ENCODE results near the gene PERCC1. TPM values are rescaled to one million over a fixed set of nuclear protein-coding genes. Genes with fewer than 3 reads are reported as not detected.

Gene PERCC1
- total RNA-seq, 4 donors from 2014 or later, result not detected

DNA sequence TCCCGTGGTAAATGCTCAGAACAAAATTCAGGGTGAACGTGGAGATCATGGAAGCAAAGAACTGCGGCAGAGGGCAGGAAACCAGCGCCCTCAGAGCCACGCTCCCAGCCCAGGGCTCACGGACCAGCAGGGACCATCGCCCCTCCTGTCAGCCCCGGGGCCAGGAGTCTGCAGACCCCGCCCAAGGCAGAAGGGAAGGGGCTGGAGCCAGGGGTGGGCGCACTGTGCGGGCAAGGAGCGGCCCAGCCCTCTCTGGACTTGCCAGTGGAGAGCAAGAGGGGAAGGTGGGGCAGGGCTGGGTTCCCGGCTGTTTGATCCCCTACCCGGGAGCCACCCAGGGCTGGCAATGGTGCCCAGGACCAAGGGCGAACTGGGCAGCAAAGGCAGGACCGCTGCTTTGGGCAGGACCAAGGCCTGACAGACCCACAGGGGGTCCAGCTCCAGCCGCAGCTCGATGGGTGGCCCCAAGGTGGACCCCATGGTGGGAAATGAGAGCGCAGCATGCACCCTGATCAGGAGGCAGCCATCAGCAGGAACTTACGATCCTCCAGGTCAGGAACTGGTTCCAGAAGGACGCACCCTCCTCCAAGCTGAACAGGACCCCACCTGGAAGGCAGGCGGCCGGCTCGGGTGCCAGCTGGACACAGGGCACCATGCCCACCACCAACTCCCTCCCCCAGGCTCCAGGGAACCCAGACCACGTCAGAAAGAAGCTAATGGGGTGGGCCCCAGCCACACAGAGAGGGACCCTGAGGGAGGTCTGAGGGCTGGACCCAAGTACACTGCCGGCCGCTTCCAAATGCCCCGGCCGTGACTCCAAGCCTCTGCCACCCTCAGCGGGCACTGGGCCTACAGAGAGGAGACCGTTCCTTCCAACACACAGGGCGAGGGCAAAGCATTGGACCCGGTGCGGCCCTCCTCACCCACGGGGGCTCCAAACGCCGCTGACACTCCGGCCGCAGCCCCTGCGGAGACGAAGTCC lies 24.6 kb downstream of the PERCC1 start:
- Histone ChIP-seq H3K36me3 (peaks cover 23 to 95% (median 47%) of the 10 kb centered on the region in 3 donors), H3K9me3 (no peaks in the 10 kb centered on the region), H3K4me1 (no peaks in the 10 kb centered on the region), H3K27ac (no peak overlapping the region), H3K4me3 (no peak overlapping the region), H3K27me3 (no peaks in the 10 kb centered on the region)
- TF ChIP-seq, protein P1, sequence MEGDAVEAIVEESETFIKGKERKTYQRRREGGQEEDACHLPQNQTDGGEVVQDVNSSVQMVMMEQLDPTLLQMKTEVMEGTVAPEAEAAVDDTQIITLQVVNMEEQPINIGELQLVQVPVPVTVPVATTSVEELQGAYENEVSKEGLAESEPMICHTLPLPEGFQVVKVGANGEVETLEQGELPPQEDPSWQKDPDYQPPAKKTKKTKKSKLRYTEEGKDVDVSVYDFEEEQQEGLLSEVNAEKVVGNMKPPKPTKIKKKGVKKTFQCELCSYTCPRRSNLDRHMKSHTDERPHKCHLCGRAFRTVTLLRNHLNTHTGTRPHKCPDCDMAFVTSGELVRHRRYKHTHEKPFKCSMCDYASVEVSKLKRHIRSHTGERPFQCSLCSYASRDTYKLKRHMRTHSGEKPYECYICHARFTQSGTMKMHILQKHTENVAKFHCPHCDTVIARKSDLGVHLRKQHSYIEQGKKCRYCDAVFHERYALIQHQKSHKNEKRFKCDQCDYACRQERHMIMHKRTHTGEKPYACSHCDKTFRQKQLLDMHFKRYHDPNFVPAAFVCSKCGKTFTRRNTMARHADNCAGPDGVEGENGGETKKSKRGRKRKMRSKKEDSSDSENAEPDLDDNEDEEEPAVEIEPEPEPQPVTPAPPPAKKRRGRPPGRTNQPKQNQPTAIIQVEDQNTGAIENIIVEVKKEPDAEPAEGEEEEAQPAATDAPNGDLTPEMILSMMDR (IDR thresholded peaks at IDR 0.05), result no peak
- TF ChIP-seq POLR2A (IDR thresholded peaks at IDR 0.05), result no peak
- DNase-seq, result no peak
- 94% methylated on average over 7 to 24 of the region's 41 CpGs for WGBS, 2 donors
- intact Hi-C loops (cut with DNase I), result no loop called here

DNA sequence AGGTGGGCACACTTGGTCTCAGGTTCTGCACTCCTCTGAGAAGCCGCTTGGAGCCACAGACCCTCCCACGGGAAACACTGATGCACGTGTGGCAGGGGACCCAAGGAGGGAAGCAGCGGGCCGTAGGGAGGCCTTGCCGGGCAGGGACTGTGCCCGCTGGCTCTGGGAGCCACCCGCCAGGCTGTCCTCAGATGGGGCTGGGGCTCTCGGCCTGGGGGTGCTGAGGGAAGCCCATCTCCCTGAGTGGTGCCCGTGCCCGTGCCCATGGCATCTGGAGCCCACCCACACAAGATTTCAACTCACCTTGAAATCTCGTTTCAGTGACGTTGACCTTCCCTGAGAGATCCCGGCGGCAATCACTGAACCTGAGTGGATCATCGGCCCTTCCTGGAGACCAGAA lies 26.1 kb downstream of the PERCC1 start:
- 87 to 91% methylated on average over 6 of the region's 16 CpGs for WGBS, 2 donors
- peaks cover 34 to 95% (median 43%) of the 10 kb centered on the region in 3 donors for H3K36me3 ChIP-seq
- H3K9me3 ChIP-seq, result no peaks in the 10 kb centered on the region
- no peak overlapping the region for H3K4me3 ChIP-seq
- H3K27me3 ChIP-seq, result no peaks in the 10 kb centered on the region
- H3K27ac ChIP-seq, result no peak overlapping the region
- intact Hi-C loops (cut with DNase I), result no loop called here
- DNase-seq, result no peak
- no peaks in the 10 kb centered on the region for H3K4me1 ChIP-seq
- no peak for TF ChIP-seq POLR2A (IDR thresholded peaks at IDR 0.05)
- TF ChIP-seq, protein P1 (IDR thresholded peaks at IDR 0.05), result no peak

DNA sequence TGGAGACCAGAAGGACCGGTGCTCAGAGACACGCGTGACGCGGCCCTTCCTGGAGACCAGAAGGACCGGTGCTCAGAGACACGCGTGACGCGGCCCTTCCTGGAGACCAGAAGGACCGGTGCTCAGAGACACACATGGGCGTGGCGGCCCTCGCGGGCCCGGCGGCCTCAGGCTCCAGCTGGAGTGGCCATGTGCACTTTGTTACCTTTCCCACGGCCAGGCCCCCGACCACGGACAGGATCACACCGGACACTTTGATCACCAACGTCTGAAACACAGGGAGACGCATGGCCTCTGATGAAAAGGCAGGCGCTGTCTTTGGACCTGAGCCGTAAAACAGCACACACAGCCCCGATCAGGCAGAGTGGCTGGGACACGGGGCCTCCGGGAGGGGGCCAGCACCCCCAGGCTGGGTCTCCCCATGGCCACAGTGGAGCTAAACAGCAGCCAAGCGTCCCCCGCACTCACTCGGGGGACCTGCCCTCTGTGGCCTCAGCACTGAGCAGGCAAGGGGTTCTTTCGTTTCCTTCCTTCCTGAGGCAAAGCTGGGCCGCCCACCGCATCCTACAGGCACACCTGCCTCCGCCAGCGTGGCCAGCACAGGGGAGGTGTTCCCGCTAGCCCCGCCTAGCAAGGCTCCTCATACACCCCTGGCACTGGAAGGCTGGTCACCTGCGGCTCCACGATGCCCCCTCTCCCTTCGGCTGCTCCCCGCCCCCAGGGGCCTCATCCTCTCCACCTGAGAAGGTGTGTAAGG lies 26.8 kb downstream of the PERCC1 start:
- no peak for TF ChIP-seq POLR2A (IDR thresholded peaks at IDR 0.05)
- TF ChIP-seq, protein P1 (IDR thresholded peaks at IDR 0.05), result no peak
- Histone ChIP-seq H3K27ac (no peak overlapping the region), H3K9me3 (no peaks in the 10 kb centered on the region), H3K27me3 (no peaks in the 10 kb centered on the region), H3K36me3 (peaks cover 34 to 91% (median 38%) of the 10 kb centered on the region in 3 donors), H3K4me1 (no peaks in the 10 kb centered on the region), H3K4me3 (no peak overlapping the region)
- no peak for DNase-seq
- intact Hi-C loops (cut with DNase I), result no loop called here
- WGBS, 2 donors, result 93 to 95% methylated on average over 12 to 15 of the region's 42 CpGs

DNA sequence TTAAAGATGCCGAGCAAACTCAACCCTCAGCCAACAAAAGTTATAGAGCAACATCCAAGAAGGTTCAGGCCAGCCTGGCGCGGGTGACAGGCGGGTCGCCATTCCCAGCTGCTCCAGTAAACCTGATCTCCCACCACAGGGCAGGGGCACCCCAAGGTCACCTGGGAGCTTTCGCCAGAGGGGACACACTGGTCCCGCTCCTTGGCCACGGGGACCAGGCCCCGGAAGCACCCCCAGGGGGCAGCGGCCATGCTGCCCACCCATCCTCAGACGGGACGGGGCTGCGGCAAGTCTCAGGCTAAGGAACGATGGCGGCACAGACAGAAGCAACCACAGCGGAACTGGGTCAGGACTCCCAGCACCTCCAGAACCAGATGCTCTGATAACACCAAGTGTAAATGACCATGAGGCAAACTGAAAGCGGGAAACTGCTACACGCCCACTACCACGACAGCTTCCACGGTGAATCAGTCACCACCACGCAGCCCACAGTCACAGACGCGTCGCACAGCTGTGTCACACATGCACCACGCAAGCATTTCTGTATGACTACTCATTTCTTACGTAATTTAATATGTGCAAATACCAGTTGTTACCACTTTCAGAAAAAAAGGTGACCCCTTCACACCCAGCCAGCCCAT lies 27.6 kb downstream of the PERCC1 start:
- no peaks in the 10 kb centered on the region for H3K9me3 ChIP-seq
- intact Hi-C loops (cut with DNase I), result no loop called here
- no peak overlapping the region for H3K4me3 ChIP-seq
- TF ChIP-seq, protein P1 (IDR thresholded peaks at IDR 0.05), result no peak
- TF ChIP-seq POLR2A (IDR thresholded peaks at IDR 0.05), result no peak
- peaks cover 31 to 91% (median 32%) of the 10 kb centered on the region in 3 donors for H3K36me3 ChIP-seq
- H3K27me3 ChIP-seq, result no peaks in the 10 kb centered on the region
- no peak for DNase-seq
- no peak overlapping the region for H3K27ac ChIP-seq
- H3K4me1 ChIP-seq, result no peaks in the 10 kb centered on the region
- WGBS, 2 donors, result 62 to 74% methylated on average over 10 of the region's 26 CpGs
